K562 (cell line): Measurements from ENCODE around the gene DIS3L2. TPM values are rescaled to one million over a fixed set of nuclear protein-coding genes. Genes with fewer than 3 reads are reported as not detected.

Experiments used
- ARID2 ChIP-seq: fragments of 450-650 bp; IDR thresholded peaks from 2 replicates; pipeline ENCODE4 v1.6.1; 2017; ENCODE audit warnings: antibody characterized with exemption, mild to moderate bottlenecking
- BCOR ChIP-seq: fragments of 450-650 bp; IDR thresholded peaks from 2 replicates; pipeline ENCODE4 v1.6.1; 2016
- CBX1 ChIP-seq: sonication (generic); IDR thresholded peaks from 2 replicates; pipeline ENCODE4 v1.6.1; 2016; ENCODE audit warnings: antibody characterized with exemption, low read depth, mild to moderate bottlenecking
- ESRRA ChIP-seq: fragments of 450-650 bp; IDR thresholded peaks from 2 replicates; pipeline ENCODE4 v1.6.1; 2014; ENCODE audit warnings: low read depth, mild to moderate bottlenecking, moderate library complexity, borderline replicate concordance
- EWSR1 ChIP-seq: fragments of 450-650 bp; IDR thresholded peaks from 2 replicates; pipeline ENCODE4 v1.6.1; 2018; ENCODE audit warnings: borderline replicate concordance, mild to moderate bottlenecking, low read depth, moderate library complexity; ENCODE audit not compliant: partially characterized antibody
- GABPB1 ChIP-seq: sonication (generic); formaldehyde crosslinking; IDR thresholded peaks from 2 replicates; pipeline ENCODE4 v1.8.0; 2022; ENCODE audit warnings: mild to moderate bottlenecking, missing genetic modification reagents
- HMG20B ChIP-seq: fragments of 250-450 bp; sonication (Bioruptor Pico); IDR thresholded peaks from 2 replicates; pipeline ENCODE4 v1.5.0; 2021; ENCODE audit warnings: mild to moderate bottlenecking
- KLF1 ChIP-seq: fragments of 450-650 bp; IDR thresholded peaks from 2 replicates; pipeline ENCODE4 v1.6.1; 2016; ENCODE audit warnings: missing genetic modification characterization, missing compliant biosample characterization
- L3MBTL2 ChIP-seq: fragments of 450-650 bp; IDR thresholded peaks from 2 replicates; pipeline ENCODE4 v1.6.1; 2016; ENCODE audit warnings: mild to moderate bottlenecking, moderate library complexity
- MAX ChIP-seq: sonication (generic); formaldehyde crosslinking; IDR thresholded peaks from 2 replicates; pipeline ENCODE4 v1.9.0; 2022; ENCODE audit warnings: mild to moderate bottlenecking, missing genetic modification reagents
- MBD2 ChIP-seq: sonication (generic); IDR thresholded peaks from 2 replicates; pipeline ENCODE4 v1.6.1; 2016; ENCODE audit warnings: low read depth, borderline replicate concordance
- NCOA4 ChIP-seq: fragments of 450-650 bp; IDR thresholded peaks from 2 replicates; pipeline ENCODE4 v1.6.1; 2018; ENCODE audit warnings: mild to moderate bottlenecking; ENCODE audit not compliant: partially characterized antibody
- NRF1 ChIP-seq, 2 experiments: fragments of 450-650 bp; IDR thresholded peaks in 1 of 2; conservative IDR thresholded peaks in 1 of 2; 2 replicates each; pipeline ENCODE4 v1.6.1; 2014; ENCODE audit warnings: mild to moderate bottlenecking in 2 of 2
- PHF8 ChIP-seq: fragments of 200-600 bp; sonication (generic); IDR thresholded peaks from 2 replicates; pipeline ENCODE4 v1.6.1; 2012; ENCODE audit warnings: mixed run types, mild to moderate bottlenecking, inconsistent platforms, low read length, moderate library complexity, borderline replicate concordance
- RAD51 ChIP-seq: fragments of 450-650 bp; IDR thresholded peaks from 2 replicates; pipeline ENCODE4 v1.7.1; 2016; ENCODE audit warnings: low read depth, mild to moderate bottlenecking, borderline replicate concordance
- RBM15 ChIP-seq: fragments of 200-400 bp; formaldehyde crosslinking; IDR thresholded peaks from 2 replicates; pipeline ENCODE4 v1.6.1; 2018; ENCODE audit warnings: mild to moderate bottlenecking, low read length, moderate library complexity; ENCODE audit not compliant: insufficient read depth
- SP1 ChIP-seq: sonication (generic); formaldehyde crosslinking; IDR thresholded peaks from 2 replicates; pipeline ENCODE4 v1.8.1; 2022; ENCODE audit warnings: mild to moderate bottlenecking, missing genetic modification reagents
- TOE1 ChIP-seq, 2 experiments: fragments of 450-650 bp in 1 of 2; sonication (generic) in 1 of 2; formaldehyde crosslinking in 1 of 2; IDR thresholded peaks; 2 replicates each; pipeline versions ENCODE4 v1.7.1 to v1.8.0; 2016 to 2022; ENCODE audit warnings: borderline replicate concordance in 2 of 2, mild to moderate bottlenecking in 2 of 2, antibody characterized with exemption in 1 of 2, inconsistent platforms in 1 of 2, low read depth in 1 of 2, missing genetic modification reagents in 1 of 2, moderate library complexity in 1 of 2
- VEZF1 ChIP-seq: fragments of 200-800 bp; sonication (Bioruptor generic); IDR thresholded peaks from 2 replicates; pipeline ENCODE4 v1.6.1; 2017; ENCODE audit warnings: missing genetic modification characterization, missing compliant biosample characterization
- ZNF124 ChIP-seq: sonication (generic); formaldehyde crosslinking; IDR thresholded peaks from 2 replicates; pipeline ENCODE4 v1.8.1; 2022; ENCODE audit warnings: missing genetic modification reagents
- ZNF165 ChIP-seq: fragments of 250-450 bp; sonication (Bioruptor Pico); IDR thresholded peaks from 2 replicates; pipeline ENCODE4 v1.4.0; 2020; ENCODE audit warnings: borderline replicate concordance
- ZNF24 ChIP-seq: fragments of 450-650 bp; IDR thresholded peaks from 2 replicates; pipeline ENCODE4 v1.6.1; 2016
- ZNF445 ChIP-seq: fragments of 250-450 bp; sonication (Bioruptor Pico); IDR thresholded peaks from 2 replicates; pipeline ENCODE4 v1.4.0; 2020; ENCODE audit warnings: low read depth, mild to moderate bottlenecking, moderate library complexity
- polyA plus RNA-seq, 8 experiments: library from polyadenylated mRNA; depleted of rRNA in 4 of 8; stranded (reverse) in 5 of 8; unstranded in 3 of 8; fragments of >200 nt; fragmentation: Nextera tagmentation in 2 of 8; fragmentation: Illumina TruSeq in 1 of 8; extraction: Ambion mirVana in 2 of 8; extraction: Trizol in 1 of 8; gene quantifications; 2 replicates each; pipeline versions ENCODE4 v1.2.1 to v1.2.3, GENCODE V29; 2011 to 2014; ENCODE audit warnings: inconsistent platforms in 1 of 8, missing spikeins in 1 of 8
- total RNA-seq, 7 experiments: library from RNA; depleted of rRNA in 6 of 7; stranded (reverse); fragments of >200 nt in 6 of 7; fragmentation: Illumina TruSeq in 2 of 7; extraction: Trizol in 2 of 7; gene quantifications; 2 replicates each; pipeline versions ENCODE4 v1.2.1 to v1.2.3, GENCODE V29; 2011 to 2021; ENCODE audit warnings: low replicate concordance in 1 of 7
- TF ChIP-seq, protein P1 (sequence below): fragments of 450-650 bp; conservative IDR thresholded peaks from 2 replicates; pipeline ENCODE4 v1.6.1; 2016; ENCODE audit warnings: missing genetic modification characterization, low read depth, mild to moderate bottlenecking, missing compliant biosample characterization, moderate library complexity
- TF ChIP-seq, protein P2 (sequence below): fragments of 250-450 bp; sonication (Bioruptor Pico); IDR thresholded peaks from 2 replicates; pipeline ENCODE4 v1.9.0; 2021; ENCODE audit warnings: mild to moderate bottlenecking

The DIS3L2 gene
- total and polyA plus RNA-seq, 9 of the 15 experiments (the other 6 are each of a cell fraction or from before 2014, with no cell fraction given): 1.5 to 19.2 (median 11.2) TPM

- TF ChIP-seq TOE1 (IDR thresholded peaks at IDR 0.05; ENCODE audit: borderline replicate concordance) (peak; percentile 77; the same call in 1 of the 2 replicates), TOE1 (CRISPR knock-in tag; IDR thresholded peaks at IDR 0.05; ENCODE audit: borderline replicate concordance, low read depth) (no peak), MBD2 (0 out of 2 replicates have a peak, but pooled peaks have one; percentile 47), GABPB1 (CRISPR knock-in tag) (peak; percentile 98), KLF1 (tag) (0 out of 2 replicates have a peak, but pooled peaks have one; percentile 32), NCOA4 (no peak), ZNF165 (CRISPR knock-in tag) (no peak), ZNF445 (no peak), L3MBTL2 (peak; percentile 76; the same call in 1 of the 2 replicates), NRF1 (conservative IDR thresholded peaks at IDR 0.05 in 1 of 2, IDR thresholded peaks at IDR 0.05 in 1 of 2) (peak; percentile 80 to 84), VEZF1 (CRISPR knock-in tag) (0 out of 2 replicates have a peak, but pooled peaks have one; percentile 28), ESRRA (peak; percentile 31; the same call in 1 of the 2 replicates), MAX (CRISPR knock-in tag) (peak; percentile 31; the same call in 1 of the 2 replicates), SP1 (0 out of 2 replicates have a peak, but pooled peaks have one; percentile 45), ARID2 (no peak), PHF8 (peak; percentile 82), CBX1 (peak; percentile 66), BCOR (no peak), RAD51 (no peak), RBM15 (no peak), ZNF24 (no peak), HMG20B (no peak), ZNF124 (no peak), EWSR1 (no peak)
- TF ChIP-seq, protein P1, sequence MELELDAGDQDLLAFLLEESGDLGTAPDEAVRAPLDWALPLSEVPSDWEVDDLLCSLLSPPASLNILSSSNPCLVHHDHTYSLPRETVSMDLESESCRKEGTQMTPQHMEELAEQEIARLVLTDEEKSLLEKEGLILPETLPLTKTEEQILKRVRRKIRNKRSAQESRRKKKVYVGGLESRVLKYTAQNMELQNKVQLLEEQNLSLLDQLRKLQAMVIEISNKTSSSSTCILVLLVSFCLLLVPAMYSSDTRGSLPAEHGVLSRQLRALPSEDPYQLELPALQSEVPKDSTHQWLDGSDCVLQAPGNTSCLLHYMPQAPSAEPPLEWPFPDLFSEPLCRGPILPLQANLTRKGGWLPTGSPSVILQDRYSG: no peak
- TF ChIP-seq, protein P2, sequence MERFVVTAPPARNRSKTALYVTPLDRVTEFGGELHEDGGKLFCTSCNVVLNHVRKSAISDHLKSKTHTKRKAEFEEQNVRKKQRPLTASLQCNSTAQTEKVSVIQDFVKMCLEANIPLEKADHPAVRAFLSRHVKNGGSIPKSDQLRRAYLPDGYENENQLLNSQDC: peak; percentile 43; the same call in 1 of the 2 replicates
These were observed at the start of gene DIS3L2 (continued) for GRCh38 chr2:231961349-231962166.
